Hepatocyte (in vitro differentiated cells): ENCODE data around the gene HABP4. TPM values are rescaled to one million over a fixed set of nuclear protein-coding genes. Genes with fewer than 3 reads are reported as not detected.

ENCODE experiments used
- DNase-seq: peaks from one replicate; pipeline ENCODE4 v3.0.0-alpha.2; 2016; ENCODE audit warnings: low spot score
- H2AFZ ChIP-seq: fragments of 200-600 bp; sonication (generic); 2 replicates; pipeline ENCODE4 v1.6.0; 2016; ENCODE audit warnings: antibody characterized with exemption, mild to moderate bottlenecking
- H3K27ac ChIP-seq: fragments of 200-600 bp; sonication (generic); 2 replicates; pipeline ENCODE4 v1.5.1; 2016; ENCODE audit warnings: mild to moderate bottlenecking
- H3K27me3 ChIP-seq: fragments of 200-600 bp; sonication (generic); 2 replicates; pipeline ENCODE4 v1.6.1; 2016
- H3K36me3 ChIP-seq: fragments of 200-600 bp; sonication (generic); replicated peaks from 2 replicates; pipeline ENCODE4 v1.5.1; 2016; ENCODE audit warnings: low read depth; ENCODE audit not compliant: insufficient read depth
- H3K4me1 ChIP-seq: fragments of 200-600 bp; sonication (generic); 2 replicates; pipeline ENCODE4 v1.5.1; 2016; ENCODE audit warnings: mild to moderate bottlenecking, moderate library complexity; ENCODE audit not compliant: insufficient read depth
- H3K4me2 ChIP-seq: fragments of 200-600 bp; sonication (generic); 2 replicates; pipeline ENCODE4 v1.6.0; 2016
- H3K4me3 ChIP-seq: fragments of 200-600 bp; sonication (generic); 2 replicates; pipeline ENCODE4 v1.5.1; 2016; ENCODE audit warnings: mild to moderate bottlenecking
- H3K79me2 ChIP-seq: fragments of 200-600 bp; sonication (generic); 2 replicates; pipeline ENCODE4 v1.6.0; 2017; ENCODE audit warnings: mild to moderate bottlenecking
- H3K9me2 ChIP-seq: fragments of 200-600 bp; sonication (generic); replicated peaks from 2 replicates; pipeline ENCODE4 v1.6.0; 2017; ENCODE audit warnings: mild to moderate bottlenecking; ENCODE audit not compliant: insufficient read depth
- H3K9me3 ChIP-seq: fragments of 200-600 bp; sonication (generic); 2 replicates; pipeline ENCODE4 v1.5.1; 2016; ENCODE audit warnings: low read depth, mild to moderate bottlenecking
- H4K20me1 ChIP-seq: fragments of 200-600 bp; sonication (generic); 2 replicates; pipeline ENCODE4 v1.6.0; 2016; ENCODE audit warnings: mild to moderate bottlenecking; ENCODE audit not compliant: insufficient read depth, poor library complexity, severe bottlenecking
- EZH2 ChIP-seq: fragments of 200-600 bp; sonication (generic); IDR thresholded peaks from 2 replicates; pipeline ENCODE4 v1.6.1; 2016; ENCODE audit warnings: antibody characterized with exemption, mild to moderate bottlenecking, borderline replicate concordance
- EZH2phosphoT487 ChIP-seq: fragments of 200-600 bp; sonication (generic); IDR thresholded peaks from one replicate; pipeline ENCODE4 v1.6.1; 2018; ENCODE audit warnings: antibody characterized with exemption, mild to moderate bottlenecking, low read depth, moderate library complexity; ENCODE audit not compliant: unreplicated experiment, severe bottlenecking
- WGBS: methylation state at CpG from one replicate; pipeline ENCODE4 v1.1.6; 2016; ENCODE audit warnings: low lambda C conversion rate; ENCODE audit errors: missing lambda C conversion rate; 5-methylcytosine and 5-hydroxymethylcytosine counted together
- polyA plus RNA-seq: library from polyadenylated mRNA; unstranded; fragments of >200 nt; fragmentation: Nextera tagmentation; extraction: Ambion mirVana; gene quantifications from 2 replicates; pipeline ENCODE4 v1.2.1, GENCODE V29; 2016
- total RNA-seq: library from RNA; depleted of rRNA; stranded (reverse); fragments of >200 nt; gene quantifications from 2 replicates; pipeline ENCODE4 v1.2.3, GENCODE V29; 2014
- TF ChIP-seq, protein P1 (sequence below): fragments of 200-600 bp; sonication (generic); IDR thresholded peaks from 2 replicates; pipeline ENCODE4 v1.5.1; 2016; ENCODE audit warnings: antibody characterized with exemption, mild to moderate bottlenecking; ENCODE audit not compliant: poor library complexity

HABP4 gene
- total and polyA plus RNA-seq, 2 experiments from 2014 or later, result 13.1 to 24.8 TPM

GRCh38 chr9:96417661-96418082 is 32.3 kb upstream of the HABP4 start:
- TF ChIP-seq EZH2phosphoT487, result no peak
- no peak for TF ChIP-seq EZH2
- TF ChIP-seq, protein P1, sequence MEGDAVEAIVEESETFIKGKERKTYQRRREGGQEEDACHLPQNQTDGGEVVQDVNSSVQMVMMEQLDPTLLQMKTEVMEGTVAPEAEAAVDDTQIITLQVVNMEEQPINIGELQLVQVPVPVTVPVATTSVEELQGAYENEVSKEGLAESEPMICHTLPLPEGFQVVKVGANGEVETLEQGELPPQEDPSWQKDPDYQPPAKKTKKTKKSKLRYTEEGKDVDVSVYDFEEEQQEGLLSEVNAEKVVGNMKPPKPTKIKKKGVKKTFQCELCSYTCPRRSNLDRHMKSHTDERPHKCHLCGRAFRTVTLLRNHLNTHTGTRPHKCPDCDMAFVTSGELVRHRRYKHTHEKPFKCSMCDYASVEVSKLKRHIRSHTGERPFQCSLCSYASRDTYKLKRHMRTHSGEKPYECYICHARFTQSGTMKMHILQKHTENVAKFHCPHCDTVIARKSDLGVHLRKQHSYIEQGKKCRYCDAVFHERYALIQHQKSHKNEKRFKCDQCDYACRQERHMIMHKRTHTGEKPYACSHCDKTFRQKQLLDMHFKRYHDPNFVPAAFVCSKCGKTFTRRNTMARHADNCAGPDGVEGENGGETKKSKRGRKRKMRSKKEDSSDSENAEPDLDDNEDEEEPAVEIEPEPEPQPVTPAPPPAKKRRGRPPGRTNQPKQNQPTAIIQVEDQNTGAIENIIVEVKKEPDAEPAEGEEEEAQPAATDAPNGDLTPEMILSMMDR, result no peak
- Histone ChIP-seq H3K36me3 (no peaks in the 10 kb centered on the region), H3K27ac (peak overlapping the region; percentile 83), H3K9me2 (no peaks in the 10 kb centered on the region), H2AFZ (peak overlapping the region; percentile 87), H3K27me3 (no peaks in the 10 kb centered on the region), H4K20me1 (no peaks in the 10 kb centered on the region), H3K4me1 (peaks cover 22% of the 10 kb centered on the region), H3K4me2 (peak overlapping the region; percentile 99), H3K79me2 (peaks cover 42% of the 10 kb centered on the region), H3K4me3 (peak overlapping the region; percentile 92), H3K9me3 (no peaks in the 10 kb centered on the region)
- under 1% methylated on average over 47 of the region's 62 CpGs for whole genome bisulfite sequencing
- no peak for DNase-seq

DNA sequence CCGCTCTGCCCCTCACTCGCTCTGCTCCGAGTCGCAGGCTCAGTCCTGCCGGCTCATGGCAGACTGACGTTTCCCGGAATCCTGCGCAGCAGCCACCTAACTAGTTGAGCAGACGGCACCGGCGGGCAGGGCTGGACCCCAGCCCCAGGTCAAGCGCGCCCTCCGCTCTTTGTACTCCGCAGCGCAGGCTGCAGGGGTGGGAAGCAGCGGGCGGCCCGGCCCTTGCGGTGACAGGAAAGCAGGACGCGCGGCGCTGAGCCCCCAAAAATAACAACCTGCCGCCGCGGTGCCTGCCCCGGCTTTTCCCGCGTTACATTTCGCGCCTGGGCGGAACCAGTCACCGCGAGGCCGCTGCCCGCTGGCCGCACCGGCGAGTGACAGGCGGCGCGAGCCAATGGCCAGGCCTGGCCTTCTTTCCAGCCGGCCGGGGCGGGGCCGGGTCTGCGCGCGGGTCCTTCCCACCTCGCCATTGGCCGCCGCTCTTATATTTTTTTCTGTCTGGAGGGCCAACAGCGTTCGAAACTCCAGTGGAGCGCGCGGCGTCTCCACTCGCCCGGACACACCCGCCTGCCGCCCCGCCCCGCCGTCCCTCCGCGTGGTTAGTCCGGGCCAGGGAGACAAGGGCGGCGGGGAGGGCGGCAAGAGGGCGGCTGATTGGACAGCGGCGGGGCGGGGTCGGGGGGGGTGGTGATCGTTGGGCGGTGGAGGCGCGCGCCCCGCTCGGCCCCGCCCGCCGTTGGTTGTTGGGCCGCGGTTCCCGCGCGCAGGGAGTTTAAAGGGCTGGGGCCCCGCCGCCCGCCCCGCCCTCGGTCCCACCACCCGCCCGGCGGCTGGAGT is 31.7 kb upstream of the HABP4 start, which contains the start of gene ZNF367:
Gene ZNF367 (minus strand): TSS at position 288 of the 837 bp plus-strand sequence. CDS start 338 bp downstream, outside the sequence.
- TF ChIP-seq EZH2phosphoT487 (no peak), EZH2 (no peak)
- TF ChIP-seq, protein P1, result no peak
- Histone ChIP-seq H3K79me2 (peaks cover 35% of the 10 kb centered on the region), H3K27me3 (no peaks in the 10 kb centered on the region), H3K9me3 (no peaks in the 10 kb centered on the region), H3K4me2 (peak within 1 kb of the TSS; percentile 99), H3K36me3 (no peaks in the 10 kb centered on the region), H3K27ac (peak within 1 kb of the TSS; percentile 99), H4K20me1 (no peaks in the 10 kb centered on the region), H3K4me1 (peaks cover 22% of the 10 kb centered on the region), H2AFZ (peak within 1 kb of the TSS; percentile 87), H3K9me2 (no peaks in the 10 kb centered on the region), H3K4me3 (peak within 1 kb of the TSS; percentile 92)
- DNase-seq, result peak; percentile 98
- under 1% methylated on average over 64 of the region's 100 CpGs for WGBS

DNA sequence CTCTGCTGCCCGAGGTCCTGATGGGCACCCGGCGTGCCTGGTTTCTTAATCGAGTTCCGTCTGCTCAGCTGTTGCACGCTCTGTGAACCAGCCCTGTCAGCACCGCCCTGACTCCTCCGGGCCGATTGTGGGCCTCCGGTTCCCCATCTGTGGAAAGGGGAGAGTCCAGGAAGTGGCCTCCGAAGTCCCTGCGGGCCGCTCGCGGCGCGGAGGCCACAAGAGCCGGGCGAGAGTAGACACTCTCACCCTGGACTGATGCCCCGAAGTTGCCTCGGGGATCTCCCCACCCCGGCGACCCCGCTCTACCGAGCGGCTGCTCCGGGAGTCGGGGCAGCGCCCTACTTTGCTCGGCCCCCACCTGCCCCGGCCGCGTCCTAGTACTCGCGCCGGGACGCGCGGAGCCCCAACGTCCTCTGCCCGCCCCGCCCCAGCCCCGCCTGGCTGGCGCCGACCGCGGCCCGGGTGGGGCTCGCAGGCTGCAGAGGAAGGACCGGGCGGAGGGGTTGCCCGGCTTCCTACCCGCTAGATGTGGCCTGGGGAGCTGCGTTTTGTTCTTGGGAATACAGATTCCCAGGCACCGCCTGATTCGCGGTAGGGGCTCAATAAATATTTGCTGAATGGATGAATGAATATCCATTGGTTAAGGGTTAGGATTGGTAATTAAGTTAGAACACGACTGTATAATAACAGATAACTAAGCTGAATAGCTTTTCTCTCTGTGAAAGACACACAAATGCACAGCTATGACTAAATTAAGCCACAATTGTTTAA is 30.9 kb upstream of the HABP4 start:
- no peaks in the 10 kb centered on the region for H3K9me3 ChIP-seq
- H3K36me3 ChIP-seq, result no peaks in the 10 kb centered on the region
- DNase-seq, result peak; percentile 86
- no peaks in the 10 kb centered on the region for H3K27me3 ChIP-seq
- H3K4me2 ChIP-seq, result peak overlapping the region; percentile 83
- TF ChIP-seq, protein P1, result no peak
- TF ChIP-seq EZH2phosphoT487 (no peak), EZH2 (no peak)
- no peaks in the 10 kb centered on the region for H4K20me1 ChIP-seq
- H3K4me1 ChIP-seq, result peaks cover 22% of the 10 kb centered on the region
- H3K4me3 ChIP-seq, result peak overlapping the region; percentile 54
- no peaks in the 10 kb centered on the region for H3K9me2 ChIP-seq
- H2AFZ ChIP-seq, result peak overlapping the region; percentile 76
- H3K79me2 ChIP-seq, result peaks cover 27% of the 10 kb centered on the region
- 0% methylated on average over 25 of the region's 58 CpGs for WGBS
- H3K27ac ChIP-seq, result peak overlapping the region; percentile 99
